GM21390 (cell line): ENCODE data around the gene RPS3.
"Not testable (repeated sequence)": the region's sequence is repeated elsewhere in the genome, so short reads cannot be mapped to it uniquely, and the experiment has no call there.

ENCODE experiments used
- ATAC-seq: cut with Tn5 transposase; IDR thresholded peaks from one replicate; pipeline ENCODE4 v1.9.1; 2021; ENCODE audit not compliant: unreplicated experiment

RPS3 gene

GRCh38 chr11:75380245-75380644, 19.1 kb upstream of the RPS3 start:
- ATAC-seq, result no peak

DNA sequence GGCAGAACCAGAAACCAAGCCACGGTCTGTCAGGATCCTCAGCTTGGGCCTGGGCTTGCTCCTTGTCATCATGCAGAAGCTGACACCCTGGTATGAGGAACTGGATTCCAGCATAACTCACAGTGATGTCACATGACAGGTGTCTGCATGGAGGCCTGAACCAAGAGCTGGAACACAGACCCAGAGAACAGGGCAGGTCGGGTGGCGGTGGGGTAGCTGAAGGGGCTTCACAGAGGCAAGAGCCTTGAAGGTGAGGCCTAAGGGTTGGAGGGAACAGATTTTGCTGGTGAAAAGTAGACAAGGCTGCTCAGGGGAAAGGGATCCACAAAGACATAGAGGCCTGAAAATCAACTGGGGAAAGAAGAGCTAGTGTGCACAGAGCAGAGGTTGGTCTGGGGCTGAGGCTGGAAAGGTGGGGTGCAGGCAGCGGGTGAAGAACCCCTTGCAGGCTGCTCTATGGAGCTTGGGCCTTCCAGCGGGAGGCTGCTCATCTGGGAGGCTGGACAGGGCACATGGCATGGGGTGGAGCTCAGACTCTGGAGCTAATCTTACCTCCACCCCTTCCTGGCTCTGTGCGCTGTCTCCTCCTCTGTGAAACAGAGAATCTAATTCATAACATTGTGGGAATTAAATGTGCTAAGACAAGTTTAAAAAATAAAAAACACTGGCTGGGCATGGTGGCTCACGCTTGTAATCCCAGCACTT, 18.4 kb upstream of the RPS3 start:
- no peak for ATAC-seq

- no peak for ATAC-seq
These were observed 16.1 kb upstream of the RPS3 start for GRCh38 chr11:75383246-75383645.

GRCh38 chr11:75384438-75385080, 14.8 kb upstream of the RPS3 start:
- no peak for ATAC-seq

- ATAC-seq, result no peak
These were observed 12.2 kb upstream of the RPS3 start for GRCh38 chr11:75386942-75387630.

DNA sequence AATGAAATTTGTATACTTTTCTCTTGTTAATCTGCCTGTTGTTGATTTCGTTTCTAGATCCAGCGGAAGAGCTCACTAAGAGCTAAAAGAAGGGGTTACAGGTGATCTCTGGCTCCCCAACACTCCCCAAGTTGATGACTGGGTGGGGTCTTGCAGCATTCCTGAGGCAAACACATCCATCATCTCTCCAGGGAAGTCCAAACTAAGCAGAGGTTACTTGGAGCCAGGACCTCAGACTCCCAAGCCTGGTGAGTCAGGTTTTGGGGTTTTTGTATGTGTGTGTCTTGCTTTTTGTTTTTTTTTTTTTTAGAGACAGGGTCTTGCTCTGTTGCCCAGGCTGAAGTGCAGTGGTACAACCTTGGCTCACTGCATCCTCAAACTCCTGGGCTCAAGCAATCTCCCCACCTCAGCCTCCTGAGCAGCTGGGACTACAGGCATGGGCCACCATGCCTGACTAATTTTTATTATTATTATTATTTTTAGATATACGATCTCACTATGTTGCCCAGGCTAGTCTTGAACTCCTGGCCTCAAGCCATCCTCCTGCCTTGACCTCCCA, 11.5 kb upstream of the RPS3 start:
- no peak for ATAC-seq

DNA sequence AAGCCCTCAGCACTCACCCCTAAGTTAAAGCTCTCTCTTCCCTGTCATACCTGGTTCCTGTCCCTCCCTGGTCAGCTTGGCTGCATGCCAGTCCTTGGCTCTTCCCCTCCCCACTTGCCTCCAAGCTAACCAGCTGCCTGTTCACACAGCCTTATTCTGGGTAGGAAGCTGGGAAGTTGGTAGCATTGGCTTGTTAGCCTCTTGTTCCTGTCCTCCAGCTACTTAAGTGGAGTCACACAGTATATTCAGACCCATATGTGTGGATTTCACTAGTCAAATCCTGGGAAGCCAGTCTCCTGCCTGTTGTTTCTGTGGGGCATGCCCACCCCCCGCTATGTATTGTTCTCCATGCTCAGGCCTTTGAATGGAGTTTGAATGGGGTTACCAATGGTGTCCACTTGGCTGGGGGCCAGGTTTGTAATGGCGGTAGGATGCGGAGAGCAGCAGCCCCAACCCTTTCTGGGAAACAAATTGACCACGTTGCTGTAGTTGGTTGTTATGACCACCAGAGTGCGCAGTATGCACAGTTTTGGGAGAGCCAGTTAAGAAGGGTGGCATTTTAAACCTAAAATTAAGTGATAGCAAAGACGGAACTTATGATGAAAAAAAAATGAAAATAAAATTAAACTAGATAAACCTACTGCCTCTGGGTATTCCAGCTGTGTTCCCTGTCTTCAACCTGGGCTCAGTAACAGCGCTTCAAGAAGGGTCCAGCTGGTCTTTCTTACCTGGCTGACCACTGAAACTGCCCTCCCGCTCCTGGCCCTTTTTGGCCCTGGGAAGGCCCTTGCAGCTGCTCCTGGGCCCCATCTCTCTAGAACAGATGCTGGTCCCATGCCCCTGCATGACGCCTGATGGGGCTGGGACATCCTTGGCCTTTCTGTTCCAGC, 10.7 kb upstream of the RPS3 start:
- ATAC-seq, result peak; percentile 54

DNA sequence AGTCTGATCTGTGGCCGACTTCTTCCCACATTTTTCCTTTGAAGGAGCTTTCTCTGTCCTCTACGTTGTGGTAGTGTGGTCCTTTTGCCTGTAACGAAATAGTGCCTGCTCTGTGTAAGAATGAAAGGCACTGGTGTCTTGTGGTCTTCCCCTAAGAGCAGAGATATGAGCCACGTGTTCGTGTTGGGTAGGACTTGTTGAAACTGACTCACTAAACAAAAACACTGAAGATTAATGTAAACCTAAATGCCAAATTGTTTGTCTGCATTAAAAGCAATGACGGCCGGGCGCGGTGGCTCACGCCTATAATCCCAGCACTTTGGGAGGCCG, 10.1 kb upstream of the RPS3 start:
- ATAC-seq, result no peak

GRCh38 chr11:75389925-75390324, 9.4 kb upstream of the RPS3 start:
- ATAC-seq, result no peak

- ATAC-seq, result no peak
These were observed 5.1 kb upstream of the RPS3 start for GRCh38 chr11:75394085-75394840.

DNA sequence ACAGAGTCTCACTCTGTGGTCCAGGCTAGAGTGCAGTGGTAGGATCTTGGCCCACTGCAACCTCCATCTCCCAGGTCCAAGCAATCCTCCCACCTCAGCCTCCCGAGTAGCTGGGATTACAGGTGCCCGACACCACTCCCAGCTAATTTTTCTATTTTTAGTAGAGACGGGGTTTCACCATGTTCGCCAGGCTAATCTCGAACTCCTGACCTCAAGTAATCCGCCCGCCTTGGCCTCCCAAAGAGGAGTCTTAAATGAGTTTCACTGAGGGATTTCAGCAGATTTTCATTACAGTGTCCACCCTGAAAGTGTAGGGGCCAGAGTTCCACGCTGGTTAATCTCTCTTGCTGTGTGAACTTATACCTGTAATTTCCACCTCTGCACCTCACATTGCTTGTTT, 412 bp upstream of the RPS3 start:
- peak; percentile 3 for ATAC-seq

DNA sequence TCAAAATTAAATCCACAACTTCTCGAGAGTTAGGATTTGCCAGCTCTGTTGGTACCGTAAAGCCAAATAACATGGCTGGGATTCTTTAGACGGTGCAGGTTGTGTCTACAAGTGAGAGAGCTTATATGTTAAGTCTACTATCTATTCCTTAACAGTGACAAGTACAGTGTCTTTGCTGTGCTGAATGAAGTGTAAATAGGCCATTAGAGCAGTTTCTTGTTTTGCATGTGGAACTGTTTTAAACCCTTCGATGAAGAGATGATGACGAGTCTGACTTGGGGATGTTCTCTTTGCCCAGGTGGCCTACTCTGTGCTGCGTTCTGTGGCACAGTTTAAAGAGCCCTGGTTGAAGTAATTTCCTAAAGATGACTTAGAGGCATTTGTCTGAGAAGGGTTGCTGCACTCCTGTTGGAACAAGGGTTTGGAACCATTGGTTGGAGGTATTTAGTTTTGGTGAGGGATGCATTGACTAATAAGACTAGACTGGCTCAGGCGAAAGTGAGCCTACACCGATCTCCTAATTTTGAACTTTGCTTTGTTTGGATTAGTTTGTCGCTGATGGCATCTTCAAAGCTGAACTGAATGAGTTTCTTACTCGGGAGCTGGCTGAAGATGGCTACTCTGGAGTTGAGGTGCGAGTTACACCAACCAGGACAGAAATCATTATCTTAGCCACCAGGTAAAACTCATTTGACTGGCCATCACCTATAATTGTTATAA, 988 bp downstream of the RPS3 start:
- ATAC-seq, result no peak

DNA sequence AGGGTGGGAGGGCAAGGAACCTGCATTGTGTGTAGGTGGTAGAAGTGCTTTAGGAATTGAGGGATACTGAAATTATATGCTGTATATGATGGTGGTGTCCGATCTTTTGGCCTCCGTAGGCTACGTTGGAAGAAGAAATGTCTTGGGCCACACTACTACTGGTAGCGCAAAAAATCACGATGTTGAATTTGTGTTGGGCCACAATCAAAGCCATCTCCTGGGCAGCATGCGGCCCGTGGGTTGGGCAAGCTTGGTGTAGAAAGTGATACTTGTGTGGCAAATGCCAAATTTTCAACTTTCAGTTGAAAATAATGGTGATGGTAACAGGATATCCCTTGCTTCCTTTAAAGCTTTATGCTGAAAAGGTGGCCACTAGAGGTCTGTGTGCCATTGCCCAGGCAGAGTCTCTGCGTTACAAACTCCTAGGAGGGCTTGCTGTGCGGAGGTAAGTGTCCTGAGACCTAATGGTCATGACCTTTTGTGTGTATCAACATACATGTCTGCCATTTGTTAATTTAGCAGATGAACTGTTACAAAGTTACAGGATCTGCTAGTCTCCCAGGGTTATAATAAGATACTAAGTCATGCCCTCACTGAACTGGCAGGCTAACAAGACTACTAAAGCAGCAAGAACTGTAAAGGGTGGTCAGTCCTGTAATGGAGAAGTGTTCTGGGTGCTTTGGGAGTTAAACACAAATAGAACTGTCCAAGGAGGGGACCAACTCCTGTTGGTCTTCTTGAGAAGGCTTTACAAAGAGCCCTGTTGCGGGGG, 2.9 kb downstream of the RPS3 start:
- ATAC-seq, result no peak

- no peak for ATAC-seq
These were observed 3.7 kb downstream of the RPS3 start for GRCh38 chr11:75403037-75403436.

DNA sequence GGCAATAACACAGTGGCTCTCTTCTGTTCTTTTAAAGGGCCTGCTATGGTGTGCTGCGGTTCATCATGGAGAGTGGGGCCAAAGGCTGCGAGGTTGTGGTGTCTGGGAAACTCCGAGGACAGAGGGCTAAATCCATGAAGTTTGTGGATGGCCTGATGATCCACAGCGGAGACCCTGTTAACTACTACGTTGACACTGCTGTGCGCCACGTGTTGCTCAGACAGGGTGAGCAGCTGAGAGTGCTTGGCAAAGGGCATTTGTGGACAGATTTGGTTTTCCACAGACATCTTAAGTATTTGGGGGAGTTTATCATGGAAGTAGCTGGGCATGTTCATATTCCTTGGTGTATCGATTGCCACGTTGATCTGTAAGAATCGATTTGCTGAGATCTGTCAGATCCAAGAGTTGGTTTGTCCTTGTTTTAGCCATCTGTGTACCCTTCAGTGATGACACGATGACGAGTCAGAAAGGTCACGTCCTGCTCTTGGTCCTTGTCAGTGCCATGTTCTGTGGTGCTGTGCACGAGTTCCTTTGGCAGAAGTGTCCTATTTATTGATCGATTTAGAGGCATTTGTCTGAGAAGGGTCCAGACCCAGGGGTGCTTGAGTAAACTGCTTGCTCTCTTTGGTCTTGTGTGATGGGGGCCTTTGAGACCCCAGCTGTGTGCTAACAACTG, 4.8 kb downstream of the RPS3 start:
- no peak for ATAC-seq

GRCh38 chr11:75406338-75406777, 7.0 kb downstream of the RPS3 start:
- ATAC-seq, result no peak

DNA sequence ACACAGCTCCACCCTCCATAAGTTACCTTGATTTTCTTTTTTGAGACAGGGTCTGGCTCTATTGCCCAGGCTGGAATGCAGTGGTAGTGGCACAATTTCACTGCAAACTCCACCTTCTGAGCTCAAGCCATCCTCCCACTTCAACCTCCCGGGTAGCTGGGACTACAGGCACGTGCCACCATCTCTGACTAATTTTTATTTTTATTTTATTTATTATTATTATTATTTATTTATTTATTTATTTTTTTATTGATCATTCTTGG, 9.6 kb downstream of the RPS3 start:
- ATAC-seq, result no peak

DNA sequence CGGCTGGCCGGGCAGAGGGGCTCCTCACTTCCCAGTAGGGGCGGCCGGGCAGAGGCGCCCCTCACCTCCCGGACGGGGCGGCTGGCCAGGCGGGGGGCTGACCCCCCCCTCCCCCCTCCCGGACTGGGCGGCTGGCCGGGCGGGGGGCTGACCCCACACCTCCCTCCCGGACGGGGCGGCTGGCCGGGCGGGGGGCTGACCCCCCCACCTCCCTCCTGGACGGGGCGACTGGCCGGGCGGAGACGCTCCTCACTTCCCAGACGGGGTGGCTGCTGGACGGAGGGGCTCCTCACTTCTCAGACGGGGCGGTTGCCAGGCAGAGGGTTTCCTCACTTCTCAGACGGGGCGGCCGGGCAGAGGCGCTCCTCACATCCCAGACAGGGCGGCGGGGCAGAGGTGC, 10.7 kb downstream of the RPS3 start:
- not testable (repeated sequence) for ATAC-seq

- ATAC-seq, result not testable (repeated sequence)
These were observed 13.8 kb downstream of the RPS3 start for GRCh38 chr11:75413146-75413545.
